ENCODE data around the gene MAGI2. TPM values are rescaled to one million over a fixed set of nuclear protein-coding genes. Genes with fewer than 3 reads are reported as not detected.

Gene MAGI2
- total RNA-seq, 1 experiment from 2014 or later, result 0.22 TPM

DNA sequence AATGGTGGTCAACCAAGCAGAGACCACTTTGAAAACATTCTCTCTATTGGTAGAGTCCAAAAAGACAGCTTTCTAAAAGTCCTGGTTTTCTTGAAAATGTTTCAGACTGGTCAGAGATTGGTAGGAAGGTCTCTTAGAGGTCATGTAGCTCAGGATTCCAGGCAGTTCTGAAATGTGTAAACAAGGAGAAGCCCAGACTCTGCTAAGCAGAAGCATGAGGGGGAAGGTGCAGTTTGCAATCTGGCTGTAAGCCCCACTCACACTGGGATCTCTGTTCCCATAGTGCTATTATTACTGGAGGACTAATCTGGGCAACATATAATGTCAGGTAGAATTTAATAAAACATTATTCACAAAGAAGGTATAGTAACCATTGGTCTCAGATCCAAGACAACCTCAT is 101.1 kb downstream of the MAGI2 start:
- no TSS peak for BruUV-seq (replicated peaks)
- CTCF ChIA-PET, result no interaction called here
- H3K79me2 ChIP-seq (ENCODE audit: insufficient read depth, low read length), result no peaks in the 10 kb centered on the region
- H3K36me3 ChIP-seq (ENCODE audit: control insufficient read depth in 1 of 2, insufficient read depth in 2 of 2, low read length in 2 of 2), result no peaks in the 10 kb centered on the region
- no peaks in the 10 kb centered on the region for H3K4me1 ChIP-seq (ENCODE audit: control insufficient read depth in 1 of 2, insufficient read depth in 2 of 2, low read length in 2 of 2)
- no peaks in the 10 kb centered on the region for H3K27me3 ChIP-seq (ENCODE audit: insufficient read depth, low read length)
- POLR2A ChIA-PET, result no interaction called here
- no peaks in the 10 kb centered on the region for H3K9me2 ChIP-seq (ENCODE audit: insufficient read depth)
- no peak overlapping the region for H3K27ac ChIP-seq (ENCODE audit: low read depth, low read length)
- H3K9me3 ChIP-seq (ENCODE audit: control insufficient read depth in 1 of 2, insufficient read depth in 1 of 2, low read depth in 1 of 2, low read length in 2 of 2), result no peaks in the 10 kb centered on the region
- intact Hi-C loops (cut with micrococcal nuclease), result no loop called here
- no peak overlapping the region for H3K4me2 ChIP-seq (ENCODE audit: low read length)
- ATAC-seq (no peak), DNase-seq (ENCODE audit: low read depth, low spot score) (no peak)
- no peak overlapping the region for H3K9ac ChIP-seq (ENCODE audit: low read length)
- H4K20me1 ChIP-seq (ENCODE audit: insufficient read depth), result no peaks in the 10 kb centered on the region
- RAD21 ChIA-PET (ENCODE audit: low non-redundant PET in 1 of 2, low total read pairs in 2 of 2, uncharacterized antibody in 2 of 2, unreplicated experiment in 2 of 2), result no interaction called here
- TF ChIP-seq, protein P1, sequence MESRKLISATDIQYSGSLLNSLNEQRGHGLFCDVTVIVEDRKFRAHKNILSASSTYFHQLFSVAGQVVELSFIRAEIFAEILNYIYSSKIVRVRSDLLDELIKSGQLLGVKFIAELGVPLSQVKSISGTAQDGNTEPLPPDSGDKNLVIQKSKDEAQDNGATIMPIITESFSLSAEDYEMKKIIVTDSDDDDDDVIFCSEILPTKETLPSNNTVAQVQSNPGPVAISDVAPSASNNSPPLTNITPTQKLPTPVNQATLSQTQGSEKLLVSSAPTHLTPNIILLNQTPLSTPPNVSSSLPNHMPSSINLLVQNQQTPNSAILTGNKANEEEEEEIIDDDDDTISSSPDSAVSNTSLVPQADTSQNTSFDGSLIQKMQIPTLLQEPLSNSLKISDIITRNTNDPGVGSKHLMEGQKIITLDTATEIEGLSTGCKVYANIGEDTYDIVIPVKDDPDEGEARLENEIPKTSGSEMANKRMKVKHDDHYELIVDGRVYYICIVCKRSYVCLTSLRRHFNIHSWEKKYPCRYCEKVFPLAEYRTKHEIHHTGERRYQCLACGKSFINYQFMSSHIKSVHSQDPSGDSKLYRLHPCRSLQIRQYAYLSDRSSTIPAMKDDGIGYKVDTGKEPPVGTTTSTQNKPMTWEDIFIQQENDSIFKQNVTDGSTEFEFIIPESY (IDR thresholded peaks at IDR 0.05; ENCODE audit: extremely low read depth, insufficient replicate concordance, low read length), result no peak
- no peak for TF ChIP-seq EZH2 (IDR thresholded peaks at IDR 0.05)
- H2AFZ ChIP-seq (ENCODE audit: low read depth, low read length, poor library complexity, severe bottlenecking), result no peak overlapping the region
- H3K4me3 ChIP-seq (replicated peaks in 1 of 2; ENCODE audit: low read depth in 1 of 2, low read length in 2 of 2), result no peak overlapping the region

DNA sequence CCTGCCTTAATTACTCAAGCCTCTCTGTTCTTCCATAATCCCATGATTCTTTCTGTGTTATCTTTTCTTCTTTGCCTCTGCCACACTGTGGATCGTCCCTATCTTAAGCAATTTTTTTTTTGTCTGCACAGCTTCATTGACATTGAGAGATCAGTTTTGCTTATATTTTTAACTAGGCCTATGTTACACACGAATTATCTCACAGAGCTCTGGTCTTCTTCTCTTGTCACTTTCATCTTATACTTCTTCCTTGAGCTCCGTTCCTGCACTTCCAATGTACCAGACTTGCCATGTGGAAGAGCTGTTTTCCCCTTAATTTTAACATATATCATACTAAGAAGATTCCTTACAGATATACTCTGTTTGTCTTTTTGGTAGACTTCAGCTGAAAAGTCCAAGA is 106.1 kb downstream of the MAGI2 start:
- ATAC-seq (no peak), DNase-seq (ENCODE audit: low read depth, low spot score) (no peak)
- TF ChIP-seq, protein P2, sequence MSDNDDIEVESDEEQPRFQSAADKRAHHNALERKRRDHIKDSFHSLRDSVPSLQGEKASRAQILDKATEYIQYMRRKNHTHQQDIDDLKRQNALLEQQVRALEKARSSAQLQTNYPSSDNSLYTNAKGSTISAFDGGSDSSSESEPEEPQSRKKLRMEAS (IDR thresholded peaks at IDR 0.05), result no peak
- TF ChIP-seq POLR2A (IDR thresholded peaks at IDR 0.05; ENCODE audit: borderline replicate concordance, extremely low read depth, insufficient read depth, insufficient read length), result no peak
- ChIA-PET RAD21 (ENCODE audit: low non-redundant PET in 1 of 2, low total read pairs in 2 of 2, uncharacterized antibody in 2 of 2, unreplicated experiment in 2 of 2) (no interaction called here), POLR2A (no interaction called here), CTCF (no interaction called here)
- no peaks in the 10 kb centered on the region for H3K9me2 ChIP-seq (ENCODE audit: insufficient read depth)
- no peak overlapping the region for H3K4me2 ChIP-seq (ENCODE audit: low read length)
- no TSS peak for BruUV-seq (replicated peaks)
- intact Hi-C loops (cut with micrococcal nuclease), result no loop called here
- no peak overlapping the region for H2AFZ ChIP-seq (ENCODE audit: low read depth, low read length, poor library complexity, severe bottlenecking)
- no peak overlapping the region for H3K4me3 ChIP-seq (replicated peaks in 1 of 2; ENCODE audit: low read depth in 1 of 2, low read length in 2 of 2)
- H3K4me1 ChIP-seq (ENCODE audit: control insufficient read depth in 1 of 2, insufficient read depth in 2 of 2, low read length in 2 of 2), result no peaks in the 10 kb centered on the region
- no peaks in the 10 kb centered on the region for H3K9me3 ChIP-seq (ENCODE audit: control insufficient read depth in 1 of 2, insufficient read depth in 1 of 2, low read depth in 1 of 2, low read length in 2 of 2)
- no peak overlapping the region for H3K27ac ChIP-seq (ENCODE audit: low read depth, low read length)
- H3K79me2 ChIP-seq (ENCODE audit: insufficient read depth, low read length), result no peaks in the 10 kb centered on the region
- H3K36me3 ChIP-seq (ENCODE audit: control insufficient read depth in 1 of 2, insufficient read depth in 2 of 2, low read length in 2 of 2), result no peaks in the 10 kb centered on the region
- no peak overlapping the region for H3K9ac ChIP-seq (ENCODE audit: low read length)
- H3K27me3 ChIP-seq (ENCODE audit: insufficient read depth, low read length), result no peaks in the 10 kb centered on the region
- no peaks in the 10 kb centered on the region for H4K20me1 ChIP-seq (ENCODE audit: insufficient read depth)
